SK-N-SH treated with all-trans-retinoic acid at 6 μM for 48 hours (cell line): ENCODE data around the gene PHF8.

Experiments
- ATAC-seq: fragments of 200-7000 bp; cut with Tn5 transposase; 3 replicates; pipeline ENCODE4 v1.9.1; 2020; ENCODE audit warnings: mild to moderate bottlenecking, moderate library complexity
- ARNTL ChIP-seq: fragments of 450-650 bp; formaldehyde crosslinking; IDR thresholded peaks from 2 replicates; pipeline ENCODE4 v1.5.0; 2020; ENCODE audit warnings: low read depth, mild to moderate bottlenecking, moderate library complexity, borderline replicate concordance
- BACH2 ChIP-seq: fragments of 250-450 bp; sonication (Bioruptor Pico); IDR thresholded peaks from 2 replicates; pipeline ENCODE4 v1.9.0; 2021; ENCODE audit warnings: mild to moderate bottlenecking, borderline replicate concordance
- CSDC2 ChIP-seq: fragments of 250-450 bp; sonication (Bioruptor Pico); IDR thresholded peaks from 2 replicates; pipeline ENCODE4 v1.5.0; 2020; ENCODE audit warnings: mild to moderate bottlenecking, moderate library complexity
- ESRRG ChIP-seq: fragments of 250-450 bp; sonication (Bioruptor Pico); IDR thresholded peaks from 2 replicates; pipeline ENCODE4 v1.6.1; 2021; ENCODE audit warnings: mild to moderate bottlenecking
- GLIS3 ChIP-seq: fragments of 250-450 bp; sonication (Bioruptor Pico); IDR thresholded peaks from 2 replicates; pipeline ENCODE4 v1.5.0; 2020; ENCODE audit warnings: mild to moderate bottlenecking, moderate library complexity
- OSR1 ChIP-seq: fragments of 250-450 bp; sonication (Bioruptor Pico); IDR thresholded peaks from 2 replicates; pipeline ENCODE4 v1.8.0; 2022; ENCODE audit warnings: moderate library complexity, mild to moderate bottlenecking, inconsistent platforms
- POU6F1 ChIP-seq: fragments of 250-450 bp; sonication (Bioruptor Pico); IDR thresholded peaks from 2 replicates; pipeline ENCODE4 v1.8.0; 2021; ENCODE audit warnings: low read depth, mild to moderate bottlenecking, moderate library complexity, borderline replicate concordance
- PPARA ChIP-seq: fragments of 250-450 bp; sonication (Bioruptor Pico); IDR thresholded peaks from 2 replicates; pipeline ENCODE4 v1.5.0; 2020; ENCODE audit warnings: mild to moderate bottlenecking, borderline replicate concordance
- RARB ChIP-seq: fragments of 250-450 bp; sonication (Bioruptor Pico); IDR thresholded peaks from 2 replicates; pipeline ENCODE4 v1.8.0; 2021; ENCODE audit warnings: mild to moderate bottlenecking, moderate library complexity
- SNAI2 ChIP-seq: fragments of 250-450 bp; sonication (Bioruptor Pico); IDR thresholded peaks from 2 replicates; pipeline ENCODE4 v1.5.0; 2020; ENCODE audit warnings: mild to moderate bottlenecking, moderate library complexity
- TOX ChIP-seq: fragments of 250-450 bp; sonication (Bioruptor Pico); IDR thresholded peaks from 2 replicates; pipeline ENCODE4 v1.8.0; 2021; ENCODE audit warnings: mild to moderate bottlenecking, moderate library complexity, borderline replicate concordance
- TSHZ2 ChIP-seq: fragments of 250-450 bp; sonication (Bioruptor Pico); IDR thresholded peaks from 2 replicates; pipeline ENCODE4 v1.5.0; 2020; ENCODE audit warnings: mild to moderate bottlenecking, moderate library complexity
- ZC3H10 ChIP-seq: fragments of 250-450 bp; sonication (Bioruptor Pico); IDR thresholded peaks from 2 replicates; pipeline ENCODE4 v1.5.1; 2021; ENCODE audit warnings: mild to moderate bottlenecking, moderate library complexity
- ZFP3 ChIP-seq: fragments of 250-450 bp; sonication (Bioruptor Pico); IDR thresholded peaks from 2 replicates; pipeline ENCODE4 v1.5.0; 2020; ENCODE audit warnings: mild to moderate bottlenecking, moderate library complexity
- ZNF565 ChIP-seq: fragments of 450-650 bp; formaldehyde crosslinking; conservative IDR thresholded peaks from 2 replicates; pipeline ENCODE4 v1.5.0; 2020; ENCODE audit warnings: low read depth, mild to moderate bottlenecking, moderate library complexity
- ZNF70 ChIP-seq: fragments of 450-650 bp; formaldehyde crosslinking; IDR thresholded peaks from 2 replicates; pipeline ENCODE4 v1.5.0; 2020; ENCODE audit warnings: mild to moderate bottlenecking, moderate library complexity
- ZNF8 ChIP-seq: fragments of 450-650 bp; formaldehyde crosslinking; IDR thresholded peaks from 2 replicates; pipeline ENCODE4 v1.5.0; 2020; ENCODE audit warnings: mild to moderate bottlenecking, moderate library complexity
- TF ChIP-seq, protein P1 (sequence below): fragments of 250-450 bp; sonication (Bioruptor Pico); IDR thresholded peaks from 2 replicates; pipeline ENCODE4 v1.5.1; 2020; ENCODE audit warnings: low read depth, mild to moderate bottlenecking, moderate library complexity
- TF ChIP-seq, protein P2 (sequence below): fragments of 250-450 bp; sonication (Bioruptor Pico); IDR thresholded peaks from 2 replicates; pipeline ENCODE4 v1.8.0; 2020; ENCODE audit warnings: mild to moderate bottlenecking, moderate library complexity, borderline replicate concordance

The PHF8 gene

DNA sequence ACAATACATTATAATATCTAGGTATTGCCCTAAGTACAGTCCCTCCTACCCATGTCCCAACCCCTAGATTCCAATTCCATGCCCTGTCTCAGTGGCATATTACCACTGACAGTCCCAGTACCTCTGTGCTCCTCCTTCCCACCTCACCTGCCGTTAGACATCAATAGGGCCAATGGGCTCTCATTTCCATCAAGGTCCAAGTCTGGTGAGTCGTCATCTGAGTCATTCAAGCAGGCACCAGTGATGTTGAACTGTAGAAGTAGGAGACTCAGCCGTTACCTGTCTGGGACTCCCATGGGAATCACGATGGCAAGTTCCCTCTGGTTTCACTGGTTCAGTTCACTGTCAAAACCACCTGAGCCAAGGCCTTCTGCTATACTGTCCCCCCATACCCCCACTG, 51.7 kb downstream of the PHF8 start (continued):
- TF ChIP-seq POU6F1 (CRISPR knock-in tag): no peak

GRCh38 chrX:53990171-53990570, 54.1 kb downstream of the PHF8 start:
- no peak for TF ChIP-seq POU6F1 (CRISPR knock-in tag)
- TF ChIP-seq ZC3H10: no peak
- TF ChIP-seq ZNF8 (CRISPR knock-in tag): no peak
- TF ChIP-seq ZNF70 (CRISPR knock-in tag): no peak
- TF ChIP-seq RARB: no peak
- TF ChIP-seq PPARA: no peak
- TF ChIP-seq ZFP3: no peak
- TF ChIP-seq, protein P1, sequence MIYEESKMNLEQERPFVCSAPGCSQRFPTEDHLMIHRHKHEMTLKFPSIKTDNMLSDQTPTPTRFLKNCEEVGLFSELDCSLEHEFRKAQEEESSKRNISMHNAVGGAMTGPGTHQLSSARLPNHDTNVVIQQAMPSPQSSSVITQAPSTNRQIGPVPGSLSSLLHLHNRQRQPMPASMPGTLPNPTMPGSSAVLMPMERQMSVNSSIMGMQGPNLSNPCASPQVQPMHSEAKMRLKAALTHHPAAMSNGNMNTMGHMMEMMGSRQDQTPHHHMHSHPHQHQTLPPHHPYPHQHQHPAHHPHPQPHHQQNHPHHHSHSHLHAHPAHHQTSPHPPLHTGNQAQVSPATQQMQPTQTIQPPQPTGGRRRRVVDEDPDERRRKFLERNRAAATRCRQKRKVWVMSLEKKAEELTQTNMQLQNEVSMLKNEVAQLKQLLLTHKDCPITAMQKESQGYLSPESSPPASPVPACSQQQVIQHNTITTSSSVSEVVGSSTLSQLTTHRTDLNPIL (CRISPR knock-in tag): no peak
- ATAC-seq: peak; percentile 26; the same call in 1 of the 3 replicates

DNA sequence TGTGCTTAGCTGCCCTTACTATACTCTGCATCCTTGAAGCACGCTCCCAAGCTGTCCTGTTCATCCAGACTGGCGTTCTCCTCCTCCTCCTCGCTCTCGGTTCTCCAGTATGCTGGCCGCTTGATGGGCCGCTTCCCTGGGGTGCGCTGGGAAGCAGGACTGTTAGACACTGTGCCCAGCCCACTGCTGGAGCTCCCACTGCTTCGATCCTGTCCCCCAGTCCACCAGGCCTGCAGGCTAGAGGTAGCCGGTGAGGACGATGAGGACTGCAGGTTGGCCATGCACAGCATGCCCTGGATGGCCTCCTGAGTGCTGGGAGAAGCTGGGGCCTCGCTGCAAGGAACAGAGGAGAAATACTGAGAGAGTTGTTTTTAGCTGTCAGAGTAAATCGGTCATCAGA, 59.4 kb downstream of the PHF8 start:
- TF ChIP-seq ARNTL (CRISPR knock-in tag): no peak

GRCh38 chrX:53974529-53974928, 69.7 kb downstream of the PHF8 start:
- TF ChIP-seq, protein P2, sequence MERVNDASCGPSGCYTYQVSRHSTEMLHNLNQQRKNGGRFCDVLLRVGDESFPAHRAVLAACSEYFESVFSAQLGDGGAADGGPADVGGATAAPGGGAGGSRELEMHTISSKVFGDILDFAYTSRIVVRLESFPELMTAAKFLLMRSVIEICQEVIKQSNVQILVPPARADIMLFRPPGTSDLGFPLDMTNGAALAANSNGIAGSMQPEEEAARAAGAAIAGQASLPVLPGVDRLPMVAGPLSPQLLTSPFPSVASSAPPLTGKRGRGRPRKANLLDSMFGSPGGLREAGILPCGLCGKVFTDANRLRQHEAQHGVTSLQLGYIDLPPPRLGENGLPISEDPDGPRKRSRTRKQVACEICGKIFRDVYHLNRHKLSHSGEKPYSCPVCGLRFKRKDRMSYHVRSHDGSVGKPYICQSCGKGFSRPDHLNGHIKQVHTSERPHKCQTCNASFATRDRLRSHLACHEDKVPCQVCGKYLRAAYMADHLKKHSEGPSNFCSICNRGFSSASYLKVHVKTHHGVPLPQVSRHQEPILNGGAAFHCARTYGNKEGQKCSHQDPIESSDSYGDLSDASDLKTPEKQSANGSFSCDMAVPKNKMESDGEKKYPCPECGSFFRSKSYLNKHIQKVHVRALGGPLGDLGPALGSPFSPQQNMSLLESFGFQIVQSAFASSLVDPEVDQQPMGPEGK: no peak
- TF ChIP-seq ESRRG (no peak), OSR1 (CRISPR knock-in tag) (no peak), BACH2 (CRISPR knock-in tag) (no peak), TOX (CRISPR knock-in tag) (no peak), SNAI2 (CRISPR knock-in tag) (no peak), CSDC2 (CRISPR knock-in tag) (no peak), TSHZ2 (CRISPR knock-in tag) (no peak), RARB (no peak), GLIS3 (CRISPR knock-in tag) (no peak), ZFP3 (no peak), ZNF565 (CRISPR knock-in tag) (no peak), ARNTL (CRISPR knock-in tag) (no peak), POU6F1 (CRISPR knock-in tag) (no peak), ZNF8 (CRISPR knock-in tag) (no peak)
- TF ChIP-seq, protein P1 (CRISPR knock-in tag): no peak
- ATAC-seq: no peak

More for the DNA sequence above, 59.4 kb downstream of the PHF8 start:
- no peak for ATAC-seq
